HepG2 (cell line): ENCODE measurements around the gene ZNF512B. TPM values are rescaled to one million over a fixed set of nuclear protein-coding genes. Genes with fewer than 3 reads are reported as not detected.

Experiments used
- ATAC-seq: fragments of 200-7000 bp; cut with Tn5 transposase; 3 replicates; pipeline ENCODE4 v1.9.1; 2020; ENCODE audit warnings: mild to moderate bottlenecking, moderate library complexity
- BruUV-seq: library from RNA; stranded (reverse); fragments of 400-500 nt; replicated peaks from 2 replicates; lab custom pipeline; 2021; lab: Mats Ljungman, UMichigan
- CTCF ChIA-PET: fragments of 300-600 bp; formaldehyde crosslinking; extraction: SDS; loops from one replicate; lab custom pipeline; 2021; ENCODE audit warnings: low total read pairs, inconsistent platforms, low intra/inter-chr PET ratio; lab: Yijun Ruan, JAX
- POLR2A ChIA-PET: fragments of 350-600 bp; sonication (Branson Sonifier 250); formaldehyde crosslinking; loops from one replicate; lab custom pipeline; 2020; ENCODE audit warnings: antibody characterized with exemption, inconsistent platforms; lab: Yijun Ruan, JAX
- DNase-seq: peaks from one replicate; pipeline ENCODE4 v3.0.0-alpha.2; 2015; ENCODE audit warnings: low spot score
- FAIRE-seq: peaks from 3 replicates; lab custom pipeline; 2011; peaks lifted over from hg19 to GRCh38; lab: Jason Lieb, UNC
- H2AFZ ChIP-seq: one replicate; pipeline ENCODE4 v1.6.1; 2011; ENCODE audit warnings: low read length, inconsistent platforms
- H3K27ac ChIP-seq: fragments of 300-600 bp; 3 replicates; pipeline ENCODE4 v1.8.0; 2011; ENCODE audit warnings: mixed run types, mild to moderate bottlenecking, mixed read lengths, low read length, inconsistent platforms; ENCODE audit not compliant: insufficient read depth; ENCODE audit errors: extremely low read length
- H3K27me3 ChIP-seq, 2 experiments: fragments of 200-600 bp in 1 of 2; 2 replicates in 1 of 2; 3 replicates in 1 of 2; pipeline versions ENCODE4 v1.6.0 to v1.8.0; 2011; ENCODE audit warnings: low read length in 2 of 2, mild to moderate bottlenecking in 2 of 2, moderate library complexity in 2 of 2, inconsistent platforms in 1 of 2; ENCODE audit not compliant: insufficient read depth in 2 of 2, control insufficient read depth in 1 of 2
- H3K36me3 ChIP-seq, 2 experiments: fragments of 200-600 bp in 1 of 2; replicated peaks in 1 of 2; 2 replicates in 1 of 2; 3 replicates in 1 of 2; pipeline versions ENCODE4 v1.5.1 to v1.8.0; 2011; ENCODE audit warnings: low read length in 2 of 2, inconsistent platforms in 1 of 2; ENCODE audit not compliant: insufficient read depth in 2 of 2, control insufficient read depth in 1 of 2
- H3K4me1 ChIP-seq: 2 replicates; pipeline ENCODE4 v1.5.1; 2012; ENCODE audit warnings: low read length, inconsistent platforms; ENCODE audit not compliant: insufficient read depth
- H3K4me2 ChIP-seq: 2 replicates; pipeline ENCODE4 v1.6.0; 2011; ENCODE audit warnings: low read depth, low read length, inconsistent platforms
- H3K4me3 ChIP-seq, 3 experiments: fragments of 200-600 bp in 1 of 3; sonication (generic), shearing (Covaris generic) in 1 of 3; replicated peaks in 1 of 3; 2 replicates each; pipeline ENCODE4 v1.5.1; 2011 to 2016; ENCODE audit warnings: low read length in 3 of 3, inconsistent platforms in 2 of 3, low read depth in 2 of 3, mild to moderate bottlenecking in 2 of 3, control low read depth in 1 of 3, mixed read lengths in 1 of 3; ENCODE audit not compliant: insufficient read depth in 1 of 3
- H3K79me2 ChIP-seq: one replicate; pipeline ENCODE4 v1.6.1; 2011; ENCODE audit warnings: low read length, inconsistent platforms; ENCODE audit not compliant: insufficient read depth
- H3K9ac ChIP-seq: 2 replicates; pipeline ENCODE4 v1.6.0; 2011; ENCODE audit warnings: mild to moderate bottlenecking, low read depth, low read length, inconsistent platforms; ENCODE audit not compliant: insufficient read depth
- H3K9me3 ChIP-seq: 2 replicates; pipeline ENCODE4 v1.5.1; 2012; ENCODE audit warnings: mild to moderate bottlenecking, low read length
- H4K20me1 ChIP-seq: 2 replicates; pipeline ENCODE4 v1.6.0; 2011; ENCODE audit warnings: inconsistent platforms, mild to moderate bottlenecking, low read length, moderate library complexity; ENCODE audit not compliant: insufficient read depth
- AGO2 ChIP-seq: fragments of 200-400 bp; formaldehyde crosslinking; optimal IDR thresholded peaks from 2 replicates; pipeline ENCODE3; 2017; ENCODE audit warnings: mild to moderate bottlenecking, low read depth, low read length, moderate library complexity
- KDM3A ChIP-seq: IDR thresholded peaks from 2 replicates; pipeline ENCODE4 v1.6.1; 2018; ENCODE audit warnings: low read depth, missing compliant biosample characterization
- MYC ChIP-seq: sonication (generic); formaldehyde crosslinking; IDR thresholded peaks from 2 replicates; pipeline ENCODE4 v1.9.0; 2021; ENCODE audit warnings: missing genetic modification reagents, borderline replicate concordance
- RBM39 ChIP-seq: fragments of 200-400 bp; formaldehyde crosslinking; IDR thresholded peaks from one replicate; pipeline ENCODE4 v1.6.1; 2018; ENCODE audit warnings: antibody characterized with exemption, mild to moderate bottlenecking, low read depth, low read length; ENCODE audit not compliant: poor library complexity, severe bottlenecking
- ZNF503 ChIP-seq: sonication (generic); formaldehyde crosslinking; IDR thresholded peaks from 2 replicates; pipeline ENCODE4 v1.4.0; 2020; ENCODE audit warnings: missing genetic modification reagents
- WGBS: methylation state at CpG from one replicate; pipeline ENCODE4 v1.1.6; 2017; ENCODE audit warnings: low lambda C conversion rate; 5-methylcytosine and 5-hydroxymethylcytosine counted together
- in situ Hi-C: cut with HindIII; loops from 2 replicates; pipeline ENCODE4 v1.10.0; 2017; ENCODE audit warnings: low pct_unique_long_range_greater_than_20kb; ENCODE audit not compliant: extremely low pct_ligation_motif_present
- intact Hi-C: fragments of 100-400 bp; cut with micrococcal nuclease; formaldehyde crosslinking; loops from one replicate; pipeline ENCODE4 v1.10.0; 2022; ENCODE audit not compliant: unreplicated experiment
- polyA plus RNA-seq, 8 experiments: library from polyadenylated mRNA; depleted of rRNA in 3 of 8; stranded (reverse) in 7 of 8; unstranded in 1 of 8; fragments of >200 nt; fragmentation: Illumina TruSeq in 4 of 8; extraction: Trizol in 4 of 8; gene quantifications; 2 replicates each; pipeline versions ENCODE4 v1.2.1 to v1.2.3, GENCODE V29; 2011 to 2016; ENCODE audit warnings: low read depth in 4 of 8, missing spikeins in 1 of 8, mixed read lengths in 1 of 8; ENCODE audit not compliant: insufficient read depth in 1 of 8
- total RNA-seq, 5 experiments: library from RNA; depleted of rRNA; stranded (reverse); fragments of >200 nt; fragmentation: Illumina TruSeq; extraction: Trizol; gene quantifications; 2 replicates each; pipeline ENCODE4 v1.2.3, GENCODE V29; 2016; ENCODE audit warnings: low read depth in 1 of 5

Gene ZNF512B
- total and polyA plus RNA-seq, 2 of the 13 experiments (the other 11 are each of a cell fraction or from before 2014, with no cell fraction given) = 11.5 to 30.6 TPM

DNA sequence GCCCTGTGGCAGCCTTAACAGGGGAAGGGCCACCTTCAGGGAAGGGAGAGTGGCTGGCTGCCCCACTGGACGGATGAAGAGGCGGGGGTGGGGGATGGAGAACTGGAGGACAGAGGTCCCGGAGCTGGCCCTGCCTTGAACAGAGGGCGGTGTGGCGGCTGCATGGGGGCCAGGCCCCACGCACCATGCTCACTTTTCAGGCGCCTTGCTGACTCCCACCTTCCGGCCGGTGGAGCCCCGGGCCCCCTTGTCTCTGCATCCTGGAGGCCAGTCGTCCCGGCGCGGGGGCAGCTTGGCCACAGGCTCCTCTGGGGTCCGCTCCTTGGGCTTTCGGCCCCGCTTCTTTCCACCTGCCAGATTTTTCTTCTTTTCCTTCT, 10.0 kb downstream of the ZNF512B start:
- in situ Hi-C loops = no loop called here

More for the DNA sequence above, 10.0 kb downstream of the ZNF512B start:
- H3K36me3 ChIP-seq = peaks cover 46 to 47% of the 10 kb centered on the region in 2 experiments; a peak in 4 of 5 replicates
- H3K9ac ChIP-seq = no peak overlapping the region
- no peak for ATAC-seq
- peak; percentile 16 for TF ChIP-seq AGO2
- no peak for TF ChIP-seq ZNF503
- TF ChIP-seq KDM3A = no peak
- TF ChIP-seq MYC (CRISPR knock-in tag) = no peak
- peak; percentile 42 for TF ChIP-seq RBM39
- no peak overlapping the region for H3K4me2 ChIP-seq
- BruUV-seq = no TSS peak
- H2AFZ ChIP-seq = no peak overlapping the region
- CTCF ChIA-PET = no interaction called here
- peaks cover 29% of the 10 kb centered on the region for H3K4me1 ChIP-seq
- H3K27ac ChIP-seq = no peak overlapping the region
- peaks cover 10% of the 10 kb centered on the region for H3K79me2 ChIP-seq
- intact Hi-C loops = loop anchor here (10.0 kb wide), 1 partner anchor 1595 kb away; the partner anchor contains the start of gene LAMA5
- DNase-seq = no peak
- peaks cover 8% of the 10 kb centered on the region for H4K20me1 ChIP-seq
- no peak for FAIRE-seq
- POLR2A ChIA-PET = interaction anchor here (1.4 kb wide), 1 partner anchor 9 kb away, joined by 6 read pairs; no protein-coding TSS in a partner anchor
- no peak overlapping the region for H3K4me3 ChIP-seq
- 97% methylated on average over 17 of the region's 17 CpGs for WGBS
- H3K9me3 ChIP-seq = no peaks in the 10 kb centered on the region
- H3K27me3 ChIP-seq = no peaks in the 10 kb centered on the region
